Measurements from ENCODE around the gene DEPDC5.

The DEPDC5 gene

GRCh38 chr22:31843526-31843925, 89.7 kb downstream of the DEPDC5 start:
- Histone ChIP-seq H3K79me2 (ENCODE audit: control insufficient read depth, low read length) (no peaks in the 10 kb centered on the region), H3K9me2 (replicated peaks; ENCODE audit: control insufficient read depth, low read length) (no peaks in the 10 kb centered on the region), H3K27ac (ENCODE audit: low read depth, low read length) (no peak overlapping the region), H4K20me1 (ENCODE audit: control insufficient read depth, insufficient read depth, low read depth, low read length) (no peaks in the 10 kb centered on the region), H3K9me3 (ENCODE audit: control insufficient read depth, insufficient read depth, low read length) (no peaks in the 10 kb centered on the region), H3K4me2 (ENCODE audit: low read length) (no peak overlapping the region), H3F3A (ENCODE audit: control insufficient read depth, insufficient read depth) (no peaks in the 10 kb centered on the region), H3K36me3 (ENCODE audit: control insufficient read depth, low read length) (peaks cover 87% of the 10 kb centered on the region), H3K27me3 (ENCODE audit: control insufficient read depth, low read length) (no peaks in the 10 kb centered on the region), H3K4me1 (ENCODE audit: control insufficient read depth, low read length) (peaks cover 4% of the 10 kb centered on the region; the same call in 1 of the 2 replicates), H3K4me3 (ENCODE audit: low read length) (no peak overlapping the region)
- TF ChIP-seq CTCF (IDR thresholded peaks at IDR 0.05; ENCODE audit: low read depth, low read length, poor library complexity, severe bottlenecking): no peak
- TF ChIP-seq EZH2phosphoT487 (IDR thresholded peaks at IDR 0.05; ENCODE audit: borderline replicate concordance, low read length): no peak

GRCh38 chr22:31844941-31845340, 91.1 kb downstream of the DEPDC5 start:
- H3K36me3 ChIP-seq (ENCODE audit: control insufficient read depth, low read length): peaks cover 86% of the 10 kb centered on the region
- H3F3A ChIP-seq (ENCODE audit: control insufficient read depth, insufficient read depth): no peaks in the 10 kb centered on the region
- H3K4me2 ChIP-seq (ENCODE audit: low read length): no peak overlapping the region
- peaks cover 4% of the 10 kb centered on the region; the same call in 1 of the 2 replicates for H3K4me1 ChIP-seq (ENCODE audit: control insufficient read depth, low read length)
- no peak overlapping the region for H3K4me3 ChIP-seq (ENCODE audit: low read length)
- no peak overlapping the region for H3K27ac ChIP-seq (ENCODE audit: low read depth, low read length)
- TF ChIP-seq EZH2phosphoT487 (IDR thresholded peaks at IDR 0.05; ENCODE audit: borderline replicate concordance, low read length) (no peak), CTCF (IDR thresholded peaks at IDR 0.05; ENCODE audit: low read depth, low read length, poor library complexity, severe bottlenecking) (no peak)
- H3K79me2 ChIP-seq (ENCODE audit: control insufficient read depth, low read length): no peaks in the 10 kb centered on the region
- H3K9me3 ChIP-seq (ENCODE audit: control insufficient read depth, insufficient read depth, low read length): no peaks in the 10 kb centered on the region
- no peaks in the 10 kb centered on the region for H4K20me1 ChIP-seq (ENCODE audit: control insufficient read depth, insufficient read depth, low read depth, low read length)
- no peaks in the 10 kb centered on the region for H3K27me3 ChIP-seq (ENCODE audit: control insufficient read depth, low read length)
- H3K9me2 ChIP-seq (replicated peaks; ENCODE audit: control insufficient read depth, low read length): no peaks in the 10 kb centered on the region

GRCh38 chr22:31846161-31847115, 92.6 kb downstream of the DEPDC5 start:
- peaks cover 4% of the 10 kb centered on the region; the same call in 1 of the 2 replicates for H3K4me1 ChIP-seq (ENCODE audit: control insufficient read depth, low read length)
- no peaks in the 10 kb centered on the region for H3K9me3 ChIP-seq (ENCODE audit: control insufficient read depth, insufficient read depth, low read length)
- no peak overlapping the region for H3K27ac ChIP-seq (ENCODE audit: low read depth, low read length)
- no peaks in the 10 kb centered on the region for H4K20me1 ChIP-seq (ENCODE audit: control insufficient read depth, insufficient read depth, low read depth, low read length)
- no peaks in the 10 kb centered on the region for H3K79me2 ChIP-seq (ENCODE audit: control insufficient read depth, low read length)
- H3K36me3 ChIP-seq (ENCODE audit: control insufficient read depth, low read length): peaks cover 81% of the 10 kb centered on the region
- no peaks in the 10 kb centered on the region for H3K27me3 ChIP-seq (ENCODE audit: control insufficient read depth, low read length)
- no peaks in the 10 kb centered on the region for H3K9me2 ChIP-seq (replicated peaks; ENCODE audit: control insufficient read depth, low read length)
- no peak overlapping the region for H3K4me3 ChIP-seq (ENCODE audit: low read length)
- H3K4me2 ChIP-seq (ENCODE audit: low read length): no peak overlapping the region
- H3F3A ChIP-seq (ENCODE audit: control insufficient read depth, insufficient read depth): no peaks in the 10 kb centered on the region
- TF ChIP-seq CTCF (IDR thresholded peaks at IDR 0.05; ENCODE audit: low read depth, low read length, poor library complexity, severe bottlenecking) (peak; percentile 55), EZH2phosphoT487 (IDR thresholded peaks at IDR 0.05; ENCODE audit: borderline replicate concordance, low read length) (no peak)
